CD1c-positive myeloid dendritic cell (primary cell): ENCODE data around the gene RPTOR.
A peak's percentile ranks its signal among the peaks of the same experiment; 100 is the strongest.

Experiments
- DNase-seq: peaks from one replicate; pipeline ENCODE4 v3.0.0-alpha.2; 2016; ENCODE audit errors: extremely low spot score

The RPTOR gene

GRCh38 chr17:80829166-80829813, 284.7 kb downstream of the RPTOR start:
- no peak for DNase-seq

- no peak for DNase-seq
Observed at GRCh38 chr17:80830020-80830780, 285.6 kb downstream of the RPTOR start.

- DNase-seq, result no peak
Observed at GRCh38 chr17:80831491-80831890, 286.9 kb downstream of the RPTOR start.

GRCh38 chr17:80832266-80832676, 287.6 kb downstream of the RPTOR start:
- DNase-seq, result no peak

- peak; percentile 90 for DNase-seq
Observed at GRCh38 chr17:80832888-80833583, 288.4 kb downstream of the RPTOR start.

GRCh38 chr17:80833952-80834892, 289.6 kb downstream of the RPTOR start:
- no peak for DNase-seq

- DNase-seq, result no peak
Observed at GRCh38 chr17:80834893-80835275, 290.2 kb downstream of the RPTOR start.

- no peak for DNase-seq
Observed at GRCh38 chr17:80835816-80836657, 291.4 kb downstream of the RPTOR start.

GRCh38 chr17:80836658-80836965, 292.0 kb downstream of the RPTOR start:
- no peak for DNase-seq

- no peak for DNase-seq
Observed at GRCh38 chr17:80836971-80837481, 292.4 kb downstream of the RPTOR start.

- DNase-seq, result no peak
Observed at GRCh38 chr17:80837711-80838110, 293.1 kb downstream of the RPTOR start.

- DNase-seq, result no peak
Observed at GRCh38 chr17:80838311-80839025, 293.8 kb downstream of the RPTOR start.

GRCh38 chr17:80839026-80839345, 294.3 kb downstream of the RPTOR start:
- DNase-seq, result no peak

GRCh38 chr17:80839511-80839941, 294.9 kb downstream of the RPTOR start:
- no peak for DNase-seq

GRCh38 chr17:80839970-80840369, 295.3 kb downstream of the RPTOR start:
- no peak for DNase-seq

GRCh38 chr17:80842456-80843013, 297.9 kb downstream of the RPTOR start:
- no peak for DNase-seq

- DNase-seq, result no peak
Observed at GRCh38 chr17:80843741-80844156, 299.1 kb downstream of the RPTOR start.

- DNase-seq, result no peak
Observed at GRCh38 chr17:80844418-80844990, 299.9 kb downstream of the RPTOR start.

- DNase-seq, result no peak
Observed at GRCh38 chr17:80845069-80845862, 300.6 kb downstream of the RPTOR start.
